ENCODE results near the gene ANXA6.
A peak's percentile ranks its signal among the peaks of the same experiment; 100 is the strongest.

ANXA6 gene

DNA sequence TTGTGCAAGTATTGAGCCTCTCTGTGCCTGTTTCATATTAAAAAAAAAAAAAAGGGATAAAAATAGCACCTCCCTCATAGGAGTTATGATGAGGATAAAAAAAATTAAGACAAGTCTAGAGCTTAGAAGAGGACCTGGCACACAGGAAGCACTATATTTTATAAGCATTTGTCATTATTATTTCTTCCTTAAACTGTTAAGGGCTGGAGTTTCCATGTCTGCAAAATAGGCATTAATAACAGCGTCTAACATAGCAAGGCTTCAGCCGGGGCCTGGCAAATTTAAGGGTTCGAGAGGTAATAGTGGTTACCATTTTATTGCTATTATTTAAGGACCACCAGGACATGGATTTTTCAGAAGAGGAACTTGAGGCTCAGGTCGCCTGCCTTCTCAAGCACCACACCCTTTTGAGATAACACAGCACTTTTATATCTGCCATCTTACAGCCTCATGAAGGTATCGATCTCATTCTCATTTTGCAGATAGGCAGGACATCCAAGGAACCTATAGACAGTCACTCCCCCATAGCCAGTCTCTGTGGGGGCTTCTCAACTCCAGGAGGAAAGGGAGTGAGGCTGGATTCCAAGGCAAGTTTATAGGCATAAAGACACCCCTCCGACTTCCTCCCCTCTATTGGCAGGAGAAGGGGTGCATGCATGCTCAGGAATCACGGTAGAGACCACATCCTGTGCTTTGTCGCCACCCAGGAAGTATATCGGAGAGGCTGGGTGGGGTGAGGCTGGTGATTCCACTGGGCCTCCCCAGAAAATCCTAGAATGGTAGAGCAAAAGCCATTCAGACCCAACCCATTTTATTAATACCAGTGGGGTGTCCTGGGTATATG, 2.4 kb downstream of the ANXA6 start:
- no peak for DNase-seq

GRCh38 chr5:151153766-151154272, 3.8 kb downstream of the ANXA6 start:
- DNase-seq, result no peak

GRCh38 chr5:151153300-151153699, 4.3 kb downstream of the ANXA6 start:
- DNase-seq, result no peak

GRCh38 chr5:151151793-151152192, 5.8 kb downstream of the ANXA6 start:
- DNase-seq, result no peak

GRCh38 chr5:151151263-151151660, 6.3 kb downstream of the ANXA6 start:
- no peak for DNase-seq

DNA sequence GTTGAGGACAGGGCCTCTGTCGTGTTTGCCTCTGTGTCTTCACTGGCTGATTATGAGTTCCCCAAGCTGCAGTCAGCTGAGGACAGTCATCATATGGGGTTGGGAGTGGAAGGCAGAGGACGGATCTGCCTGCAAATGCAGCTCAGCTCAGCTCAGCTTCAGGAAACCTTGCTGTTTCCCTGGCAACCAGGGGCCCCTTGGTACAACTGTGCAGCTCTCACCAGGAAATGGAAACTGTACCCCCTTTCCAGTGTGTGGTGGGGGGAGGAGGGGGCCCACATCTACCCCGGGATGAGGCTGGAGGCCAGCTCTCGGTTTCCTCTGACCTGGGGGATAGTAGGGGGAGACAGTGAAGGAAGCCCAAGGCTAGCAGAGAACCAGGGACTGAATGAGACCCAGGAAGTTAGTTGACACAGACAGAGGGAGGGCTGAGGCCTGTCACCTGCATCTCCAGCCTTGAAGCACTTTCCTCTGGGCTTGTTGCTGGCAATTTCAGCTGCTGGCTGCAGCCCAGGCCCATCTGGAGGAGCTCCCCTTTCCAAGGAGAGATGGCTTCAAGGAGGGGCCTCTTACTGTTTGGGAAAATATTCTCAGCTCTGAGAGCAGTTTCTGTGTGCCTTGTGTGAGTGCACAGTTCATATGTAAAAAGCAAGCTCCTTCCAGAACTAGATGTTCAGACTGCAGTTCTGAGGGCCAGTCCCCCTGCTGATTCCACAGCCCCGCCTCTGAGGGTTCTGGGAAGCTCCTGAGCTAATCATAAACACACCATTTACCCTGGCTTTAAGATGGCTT, 6.9 kb downstream of the ANXA6 start:
- DNase-seq, result peak in 30 of 58 donors; percentile 5 to 65 (median 34)

DNA sequence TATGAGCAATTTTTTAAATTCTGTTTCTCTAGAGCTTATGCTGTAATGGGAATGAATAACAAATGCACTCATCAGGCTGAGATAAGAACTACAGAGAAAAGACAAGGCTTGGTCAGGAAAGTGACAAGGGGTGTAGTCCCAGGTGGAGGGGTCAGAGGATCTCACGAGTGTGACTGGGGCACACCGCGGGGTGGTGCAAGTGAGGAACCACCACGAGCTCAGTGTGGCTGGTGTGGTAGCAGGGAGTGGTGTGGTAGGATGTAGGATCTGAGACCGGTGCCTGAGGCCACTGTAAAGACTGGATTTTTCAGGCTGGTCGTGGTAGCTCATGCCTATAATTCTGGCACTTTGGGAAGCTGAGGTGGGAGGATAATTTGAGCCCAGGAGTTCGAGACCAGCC, 9.0 kb downstream of the ANXA6 start:
- DNase-seq, result no peak

DNA sequence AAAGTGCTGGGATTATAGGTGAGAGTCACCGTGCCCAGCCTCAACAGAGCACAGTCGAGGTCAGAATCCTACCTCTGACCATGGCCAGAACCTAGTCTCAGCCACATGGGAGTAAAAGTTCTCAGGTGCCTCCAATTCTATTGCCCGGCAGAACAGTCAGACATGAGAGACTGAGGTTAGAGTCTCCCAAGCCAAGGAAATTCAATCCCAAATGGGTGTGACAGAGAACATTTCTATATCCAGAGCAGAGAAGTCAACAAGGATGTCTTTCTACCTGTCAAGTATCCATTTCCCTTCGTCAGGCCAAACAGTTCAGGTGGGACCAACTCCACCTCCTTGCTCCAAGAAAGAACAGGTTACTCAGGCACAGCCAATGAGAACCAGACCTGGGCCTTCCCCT, 10.5 kb downstream of the ANXA6 start:
- DNase-seq, result no peak

- DNase-seq, result no peak
Observed at GRCh38 chr5:151146061-151146460, 11.5 kb downstream of the ANXA6 start.

GRCh38 chr5:151144922-151145321, 12.7 kb downstream of the ANXA6 start:
- DNase-seq, result no peak

DNA sequence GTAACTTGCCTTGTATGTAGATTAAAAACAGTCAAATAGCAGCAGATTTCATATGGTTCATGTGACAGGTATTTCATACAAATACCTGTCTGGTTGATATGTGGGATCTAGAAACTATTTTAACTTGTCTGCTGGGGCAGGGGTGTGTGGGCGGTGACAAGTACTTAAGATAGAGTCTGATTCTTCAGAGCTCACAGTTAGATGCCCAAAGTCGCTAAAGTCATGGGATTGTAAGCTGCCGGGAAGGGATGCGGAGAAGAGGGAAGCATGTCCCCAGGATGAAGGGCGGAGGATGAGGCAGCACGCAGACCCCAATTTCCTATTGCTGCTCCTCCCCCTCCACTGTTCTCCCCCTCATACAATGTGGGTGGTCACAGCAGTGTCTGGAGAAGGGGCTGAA, 13.3 kb downstream of the ANXA6 start:
- peak in 1 of 58 donors; percentile 38 for DNase-seq

- DNase-seq, result no peak
Observed at GRCh38 chr5:151143645-151144044, 13.9 kb downstream of the ANXA6 start.

GRCh38 chr5:151142933-151143332, 14.6 kb downstream of the ANXA6 start:
- DNase-seq, result no peak

DNA sequence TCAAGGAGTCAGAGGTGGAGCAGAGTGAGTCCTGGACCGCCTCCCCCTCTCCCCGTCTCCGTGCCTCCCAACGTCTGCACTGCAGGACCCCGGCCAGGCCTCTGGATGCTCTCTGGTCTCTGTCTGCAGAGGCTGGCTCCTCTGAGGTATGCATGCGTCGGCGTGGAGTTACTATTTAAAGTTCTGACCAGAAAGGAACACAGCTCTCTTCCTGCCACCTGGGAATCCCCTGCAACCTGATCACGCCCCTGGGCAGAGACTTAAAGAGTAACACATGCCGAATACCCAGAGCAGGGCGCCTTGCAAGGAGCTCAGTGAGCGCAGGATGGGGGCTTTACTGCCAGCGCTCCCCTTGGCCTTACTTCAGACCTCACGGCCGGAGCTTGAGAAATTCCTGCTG, 16.0 kb downstream of the ANXA6 start:
- DNase-seq, result no peak

DNA sequence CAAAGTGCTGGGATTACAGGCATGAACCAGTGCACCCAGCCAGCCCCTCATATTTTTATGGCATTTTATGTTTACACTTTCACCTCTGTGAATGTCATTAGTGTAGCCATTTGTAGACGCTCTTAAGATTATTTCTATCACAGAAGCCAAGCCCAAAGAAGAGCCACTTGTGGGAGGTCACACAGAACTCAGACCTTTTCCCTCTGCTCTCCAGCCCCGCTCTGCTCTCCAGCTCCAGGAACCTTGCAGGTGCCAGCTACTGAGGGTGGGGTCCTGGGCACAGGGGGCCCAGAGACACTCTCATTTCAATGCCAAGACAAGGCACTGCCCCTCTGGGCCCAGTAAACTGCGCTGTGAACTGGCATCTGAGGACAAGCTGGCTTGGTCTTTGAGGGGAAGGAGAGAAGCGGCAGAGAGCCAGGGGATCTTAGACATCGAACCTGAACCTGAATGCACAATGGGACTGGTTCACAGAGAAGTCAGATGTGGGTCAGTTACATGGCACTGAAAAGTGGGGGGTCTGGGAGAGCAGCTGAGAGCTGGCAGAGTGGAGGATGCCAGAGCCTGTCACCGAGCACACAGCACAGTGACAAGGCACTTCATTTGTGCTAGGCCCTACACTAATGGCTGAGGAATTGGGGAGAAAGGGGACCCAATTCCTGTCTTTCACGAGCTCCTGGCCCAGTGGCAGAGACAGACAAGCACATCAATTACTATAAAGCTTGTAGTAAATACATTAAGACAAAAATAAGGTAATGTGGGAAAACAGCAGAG, 16.7 kb downstream of the ANXA6 start:
- DNase-seq, result peak in 20 of 58 donors; percentile 14 to 67 (median 37)

GRCh38 chr5:151139646-151140045, 17.9 kb downstream of the ANXA6 start:
- DNase-seq, result no peak

DNA sequence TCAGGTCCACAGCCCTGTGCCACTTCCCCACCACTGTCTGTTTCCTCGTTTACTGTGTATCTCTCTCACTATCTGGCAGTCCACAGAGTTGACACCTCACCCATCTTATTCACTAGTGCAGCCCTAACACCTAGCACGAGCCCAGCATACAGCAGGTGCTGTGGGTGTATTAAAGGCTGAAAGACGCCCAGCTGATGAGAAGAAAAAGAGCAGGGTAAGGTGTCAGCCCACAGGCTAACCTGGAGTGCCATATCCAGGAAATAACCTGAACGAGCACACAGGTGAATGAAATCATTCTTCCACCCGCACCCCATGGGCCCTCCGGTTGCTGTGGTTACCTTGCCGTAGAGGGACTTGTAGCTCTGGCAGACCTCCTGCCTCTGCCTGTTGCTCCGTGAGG, 18.6 kb downstream of the ANXA6 start:
- DNase-seq, result no peak

- DNase-seq, result no peak
Observed at GRCh38 chr5:151138114-151138513, 19.5 kb downstream of the ANXA6 start.

DNA sequence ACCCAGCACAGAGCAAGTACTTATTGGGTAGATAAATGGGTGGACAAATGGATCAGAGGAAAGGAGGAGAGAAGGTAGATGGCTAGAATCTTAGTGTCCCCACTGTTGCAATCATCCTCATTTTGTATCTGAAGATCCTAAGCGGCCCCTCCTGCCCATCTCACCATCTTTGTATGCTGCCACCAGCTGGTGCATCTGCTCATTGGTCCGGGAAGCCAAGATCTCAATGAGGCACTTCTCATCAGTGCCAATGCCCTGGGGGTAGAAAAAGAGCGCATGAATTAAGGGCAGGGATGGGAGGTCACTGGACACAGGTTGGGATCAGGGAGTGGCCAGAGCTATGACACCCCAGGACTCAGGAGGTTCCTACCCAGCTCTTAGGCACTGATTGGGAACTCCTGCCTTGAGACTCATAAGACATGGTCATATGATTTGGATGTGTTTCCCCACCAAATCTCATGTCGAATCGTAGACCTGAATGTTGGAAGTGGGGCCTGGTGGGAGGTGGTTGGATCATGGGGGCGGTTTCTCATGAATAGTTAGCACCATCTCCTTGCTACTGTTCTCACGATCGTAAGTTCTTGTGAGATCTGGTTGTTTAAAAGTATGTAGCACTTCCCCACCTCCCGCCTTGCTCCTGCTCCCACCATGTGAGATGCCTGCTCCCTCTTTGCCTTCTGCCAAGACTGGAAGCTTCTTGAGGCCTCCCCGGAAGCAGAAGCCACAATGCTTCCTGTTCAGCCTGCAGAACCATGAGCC, 20.3 kb downstream of the ANXA6 start:
- DNase-seq, result no peak

DNA sequence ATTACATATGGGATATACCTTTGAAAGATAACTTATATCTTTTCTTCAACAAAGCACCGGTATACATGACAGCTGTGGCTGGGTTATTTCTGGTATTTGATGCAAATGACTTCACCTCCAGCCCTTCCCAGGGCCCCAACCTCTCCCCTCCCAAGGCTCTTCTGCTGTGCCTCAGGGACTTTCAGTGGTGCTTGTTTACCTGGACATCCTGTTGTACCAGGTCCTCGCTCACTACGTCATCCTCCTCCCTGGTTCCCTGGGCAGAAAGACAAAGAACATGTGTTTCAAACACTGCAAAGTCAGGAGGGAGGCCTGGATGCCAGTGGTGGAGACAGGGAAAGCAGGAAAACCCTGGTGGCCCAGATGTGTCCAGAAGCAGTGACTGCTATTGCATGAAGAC, 23.4 kb downstream of the ANXA6 start:
- DNase-seq, result no peak

DNA sequence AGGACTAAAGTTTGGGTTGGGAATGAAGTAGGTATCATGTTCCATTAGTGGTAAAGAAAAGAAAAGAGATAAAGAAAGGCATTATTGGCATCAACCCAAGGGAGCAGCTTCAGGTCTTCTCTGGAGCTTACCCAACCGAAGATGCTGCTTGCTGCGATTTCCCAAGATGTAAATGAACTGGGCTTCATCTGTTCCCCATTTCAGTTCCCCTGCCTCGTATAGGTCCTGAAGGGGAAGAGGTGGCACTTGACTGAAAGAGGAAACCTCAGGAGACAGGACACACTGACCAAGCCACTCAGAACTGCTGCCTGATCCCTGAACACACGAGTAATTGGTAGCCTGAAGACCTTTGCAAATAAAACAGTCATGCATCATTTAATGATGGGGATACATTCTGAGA, 24.6 kb downstream of the ANXA6 start:
- peak in 2 of 58 donors; percentile 10 to 20 for DNase-seq

Data from anterior cingulate cortex (tissue), 58 donors.